ENCODE results near the gene RAB4A. TPM values are rescaled to one million over a fixed set of nuclear protein-coding genes. Genes with fewer than 3 reads are reported as not detected.

The RAB4A gene
- total RNA-seq, 3 donors from 2014 or later (not counting 1 experiment from before 2014, with no cell fraction given), result 31.2 to 47.1 (median 31.6) TPM

GRCh38 chr1:229249854-229250644 is 20.9 kb upstream of the RAB4A start:
- Mint-ChIP-seq H3K27me3 (ENCODE audit: low read depth in 2 of 2) (peaks cover 0 to 3% of the 10 kb centered on the region in 2 donors), H3K9me3 (no peaks in the 10 kb centered on the region), H3K4me1 (peaks cover 18 to 19% of the 10 kb centered on the region in 2 donors), H3K27ac (peak overlapping the region in 1 of 2 donors; percentile 12), H3K4me3 (no peak overlapping the region), H3K36me3 (no peaks in the 10 kb centered on the region)
- ATAC-seq, result peak in 1 of 3 donors; percentile 44
- H3K27ac ChIP-seq (ENCODE audit: low read length), result no peak overlapping the region
- peaks cover 22% of the 10 kb centered on the region for H3K4me1 ChIP-seq (ENCODE audit: control insufficient read depth, insufficient read depth, low read length)
- no peak overlapping the region for H3K4me3 ChIP-seq (ENCODE audit: low read length)
- no peaks in the 10 kb centered on the region for H3K36me3 ChIP-seq (ENCODE audit: control insufficient read depth, insufficient read depth, low read length)
- H3K9me3 ChIP-seq (ENCODE audit: control insufficient read depth, insufficient read depth, low read length), result no peaks in the 10 kb centered on the region
- WGBS (ENCODE audit: insufficient coverage), result 89% methylated on average over 4 of the region's 6 CpGs
- intact Hi-C loops (cut with micrococcal nuclease), result loop anchor here (10.0 kb wide), 1 partner anchor 415 kb away; no protein-coding TSS in a partner anchor
- no peak for TF ChIP-seq CTCF (IDR thresholded peaks at IDR 0.05)
- DNase-seq, result no peak
- no peaks in the 10 kb centered on the region for H3K27me3 ChIP-seq (ENCODE audit: control insufficient read depth, insufficient read depth, low read length)

GRCh38 chr1:229251185-229251584 is 19.7 kb upstream of the RAB4A start:
- no peak overlapping the region for H3K4me3 Mint-ChIP-seq
- Histone ChIP-seq H3K4me1 (ENCODE audit: control insufficient read depth, insufficient read depth, low read length) (peaks cover 22% of the 10 kb centered on the region), H3K9me3 (ENCODE audit: control insufficient read depth, insufficient read depth, low read length) (no peaks in the 10 kb centered on the region), H3K27me3 (ENCODE audit: control insufficient read depth, insufficient read depth, low read length) (no peaks in the 10 kb centered on the region), H3K36me3 (ENCODE audit: control insufficient read depth, insufficient read depth, low read length) (no peaks in the 10 kb centered on the region), H3K4me3 (ENCODE audit: low read length) (no peak overlapping the region), H3K27ac (ENCODE audit: low read length) (no peak overlapping the region)
- ATAC-seq (no peak), DNase-seq (no peak)
- H3K36me3 Mint-ChIP-seq, result no peaks in the 10 kb centered on the region
- intact Hi-C loops (cut with micrococcal nuclease), result loop anchor here (10.0 kb wide), 1 partner anchor 414 kb away; no protein-coding TSS in a partner anchor
- peaks cover 19% of the 10 kb centered on the region in 2 donors for H3K4me1 Mint-ChIP-seq
- H3K27ac Mint-ChIP-seq, result no peak overlapping the region
- TF ChIP-seq CTCF (IDR thresholded peaks at IDR 0.05), result no peak
- 93% methylated on average over 5 of the region's 5 CpGs for WGBS (ENCODE audit: insufficient coverage)
- H3K27me3 Mint-ChIP-seq (ENCODE audit: low read depth in 2 of 2), result peaks cover 0 to 3% of the 10 kb centered on the region in 2 donors
- no peaks in the 10 kb centered on the region for H3K9me3 Mint-ChIP-seq

- Histone ChIP-seq H3K27ac (ENCODE audit: low read length) (no peak overlapping the region), H3K4me1 (ENCODE audit: control insufficient read depth, insufficient read depth, low read length) (peaks cover 22% of the 10 kb centered on the region), H3K36me3 (ENCODE audit: control insufficient read depth, insufficient read depth, low read length) (no peaks in the 10 kb centered on the region), H3K9me3 (ENCODE audit: control insufficient read depth, insufficient read depth, low read length) (no peaks in the 10 kb centered on the region), H3K4me3 (ENCODE audit: low read length) (no peak overlapping the region), H3K27me3 (ENCODE audit: control insufficient read depth, insufficient read depth, low read length) (no peaks in the 10 kb centered on the region)
- 95% methylated on average over 12 of the region's 12 CpGs for WGBS (ENCODE audit: insufficient coverage)
- intact Hi-C loops (cut with micrococcal nuclease), result loop anchor here (10.0 kb wide), 1 partner anchor 412 kb away; no protein-coding TSS in a partner anchor
- Mint-ChIP-seq H3K4me1 (peaks cover 19% of the 10 kb centered on the region in 2 donors), H3K36me3 (no peaks in the 10 kb centered on the region), H3K4me3 (no peak overlapping the region), H3K27ac (peak overlapping the region in 1 of 2 donors; percentile 77), H3K9me3 (no peaks in the 10 kb centered on the region), H3K27me3 (ENCODE audit: low read depth in 2 of 2) (peaks cover 0 to 3% of the 10 kb centered on the region in 2 donors)
- ATAC-seq, result no peak
- DNase-seq, result no peak
- no peak for TF ChIP-seq CTCF (IDR thresholded peaks at IDR 0.05)
Observed at GRCh38 chr1:229252228-229252984, 18.5 kb upstream of the RAB4A start.
